GM19351 (cell line): ENCODE results near the gene CYGB.
A peak's percentile ranks its signal among the peaks of the same experiment; 100 is the strongest.
"Not testable (repeated sequence)": the region's sequence is repeated elsewhere in the genome, so short reads cannot be mapped to it uniquely, and the experiment has no call there.

Experiments
- ATAC-seq: cut with Tn5 transposase; IDR thresholded peaks from one replicate; pipeline ENCODE4 v1.9.1; 2021; ENCODE audit warnings: mild to moderate bottlenecking, moderate library complexity; ENCODE audit not compliant: unreplicated experiment

The CYGB gene

GRCh38 chr17:76567634-76568432, 30.3 kb upstream of the CYGB start:
- ATAC-seq, result no peak

GRCh38 chr17:76566988-76567431, 29.5 kb upstream of the CYGB start:
- no peak for ATAC-seq

GRCh38 chr17:76566613-76566943, 29.1 kb upstream of the CYGB start:
- no peak for ATAC-seq

GRCh38 chr17:76565728-76566612, 28.5 kb upstream of the CYGB start:
- no peak for ATAC-seq

GRCh38 chr17:76564991-76565727, 27.6 kb upstream of the CYGB start:
- not testable (repeated sequence) for ATAC-seq

- not testable (repeated sequence) for ATAC-seq
Measured at GRCh38 chr17:76563359-76563758, 25.9 kb upstream of the CYGB start.

- ATAC-seq, result no peak
Measured at GRCh38 chr17:76562734-76563148, 25.2 kb upstream of the CYGB start.

GRCh38 chr17:76561799-76562268, 24.3 kb upstream of the CYGB start:
- no peak for ATAC-seq

GRCh38 chr17:76561332-76561731, 23.8 kb upstream of the CYGB start:
- ATAC-seq, result no peak

GRCh38 chr17:76560877-76561221, 23.3 kb upstream of the CYGB start:
- no peak for ATAC-seq

GRCh38 chr17:76560036-76560876, 22.7 kb upstream of the CYGB start:
- ATAC-seq, result no peak

GRCh38 chr17:76559460-76559859, 22.0 kb upstream of the CYGB start:
- ATAC-seq, result not testable (repeated sequence)

- ATAC-seq, result no peak
Measured at GRCh38 chr17:76558198-76559095, 20.9 kb upstream of the CYGB start.

GRCh38 chr17:76557368-76558197, 20.1 kb upstream of the CYGB start:
- ATAC-seq, result peak; percentile 82

- no peak for ATAC-seq
Measured at GRCh38 chr17:76556765-76557367, 19.4 kb upstream of the CYGB start.

GRCh38 chr17:76554131-76554530, 16.6 kb upstream of the CYGB start:
- ATAC-seq, result no peak

GRCh38 chr17:76553178-76553908, 15.8 kb upstream of the CYGB start:
- ATAC-seq, result no peak
